ENCODE results near the gene ONECUT3. TPM values are rescaled to one million over a fixed set of nuclear protein-coding genes. Genes with fewer than 3 reads are reported as not detected.

ONECUT3 gene
- total and polyA plus RNA-seq, 2 of the 4 experiments (the other 2 are of a cell fraction), result not detected

- Histone ChIP-seq H2BK15ac (ENCODE audit: low read depth, low read length) (no peak overlapping the region), H3K18ac (ENCODE audit: low read depth, low read length) (no peak overlapping the region), H3K9me1 (ENCODE audit: insufficient read depth, low read length) (no peaks in the 10 kb centered on the region), H3K56ac (ENCODE audit: extremely low read depth, insufficient read depth, low read length) (no peak overlapping the region), H2BK20ac (ENCODE audit: low read depth, low read length) (no peak overlapping the region), H4K8ac (ENCODE audit: low read depth in 2 of 2, low read length in 2 of 2) (no peak overlapping the region), H2AFZ (replicated peaks; ENCODE audit: low read length, poor library complexity) (no peak overlapping the region), H3K79me1 (ENCODE audit: low read depth in 1 of 2, low read length in 2 of 2) (no peaks in the 10 kb centered on the region), H4K5ac (ENCODE audit: low read depth, low read length) (no peak overlapping the region), H3K9ac (ENCODE audit: low read depth, low read length) (no peak overlapping the region), H2BK120ac (ENCODE audit: low read depth, low read length) (no peak overlapping the region), H3K27ac (ENCODE audit: insufficient read depth, low read length) (no peak overlapping the region), H2AK5ac (ENCODE audit: low read depth, low read length) (no peak overlapping the region), H3K27me3 (ENCODE audit: control insufficient read depth, insufficient read depth, low read length) (peaks cover 46% of the 10 kb centered on the region), H3K4me1 (ENCODE audit: control insufficient read depth, insufficient read depth, low read length) (no peaks in the 10 kb centered on the region), H3K4me2 (ENCODE audit: low read depth, low read length) (no peak overlapping the region), H2AK9ac (replicated peaks; ENCODE audit: low read depth, low read length, poor library complexity) (no peak overlapping the region), H3K36me3 (ENCODE audit: control insufficient read depth, insufficient read depth, low read length) (no peaks in the 10 kb centered on the region), H2BK5ac (ENCODE audit: low read depth, low read length, poor library complexity, severe bottlenecking) (no peak overlapping the region), H3K4ac (ENCODE audit: low read depth, low read length) (no peak overlapping the region), H4K91ac (ENCODE audit: insufficient read depth, low read depth, low read length) (no peak overlapping the region), H4K20me1 (ENCODE audit: insufficient read depth, low read length) (peaks cover under 1% of the 10 kb centered on the region; the same call in 1 of the 2 replicates), H3K14ac (replicated peaks; ENCODE audit: low read depth, low read length) (no peak overlapping the region), H3K4me3 (ENCODE audit: insufficient read depth, low read depth, low read length) (no peak overlapping the region), H3K23ac (ENCODE audit: low read depth, low read length) (no peak overlapping the region), H3K9me3 (ENCODE audit: control insufficient read depth, insufficient read depth, low read length) (no peaks in the 10 kb centered on the region)
- TF ChIP-seq, protein P1, sequence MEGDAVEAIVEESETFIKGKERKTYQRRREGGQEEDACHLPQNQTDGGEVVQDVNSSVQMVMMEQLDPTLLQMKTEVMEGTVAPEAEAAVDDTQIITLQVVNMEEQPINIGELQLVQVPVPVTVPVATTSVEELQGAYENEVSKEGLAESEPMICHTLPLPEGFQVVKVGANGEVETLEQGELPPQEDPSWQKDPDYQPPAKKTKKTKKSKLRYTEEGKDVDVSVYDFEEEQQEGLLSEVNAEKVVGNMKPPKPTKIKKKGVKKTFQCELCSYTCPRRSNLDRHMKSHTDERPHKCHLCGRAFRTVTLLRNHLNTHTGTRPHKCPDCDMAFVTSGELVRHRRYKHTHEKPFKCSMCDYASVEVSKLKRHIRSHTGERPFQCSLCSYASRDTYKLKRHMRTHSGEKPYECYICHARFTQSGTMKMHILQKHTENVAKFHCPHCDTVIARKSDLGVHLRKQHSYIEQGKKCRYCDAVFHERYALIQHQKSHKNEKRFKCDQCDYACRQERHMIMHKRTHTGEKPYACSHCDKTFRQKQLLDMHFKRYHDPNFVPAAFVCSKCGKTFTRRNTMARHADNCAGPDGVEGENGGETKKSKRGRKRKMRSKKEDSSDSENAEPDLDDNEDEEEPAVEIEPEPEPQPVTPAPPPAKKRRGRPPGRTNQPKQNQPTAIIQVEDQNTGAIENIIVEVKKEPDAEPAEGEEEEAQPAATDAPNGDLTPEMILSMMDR (conservative IDR thresholded peaks at IDR 0.05; ENCODE audit: low read depth, low read length), result no peak
- TF ChIP-seq USF2 (IDR thresholded peaks at IDR 0.05; ENCODE audit: low read depth, low read length) (no peak), SMC3 (IDR thresholded peaks at IDR 0.05; ENCODE audit: low read depth, low read length) (no peak), MAFK (IDR thresholded peaks at IDR 0.05; ENCODE audit: low read depth, low read length) (no peak), CEBPB (IDR thresholded peaks at IDR 0.05; ENCODE audit: low read depth, low read length) (no peak), NFE2L2 (IDR thresholded peaks at IDR 0.05; ENCODE audit: low read depth, low read length) (no peak), MXI1 (IDR thresholded peaks at IDR 0.05; ENCODE audit: borderline replicate concordance, low read depth, low read length) (no peak), BHLHE40 (IDR thresholded peaks at IDR 0.05; ENCODE audit: low read depth, low read length) (no peak), ELK1 (IDR thresholded peaks at IDR 0.05; ENCODE audit: borderline replicate concordance, low read depth, low read length) (no peak), POLR2A (IDR thresholded peaks at IDR 0.05; ENCODE audit: low read depth, low read length) (no peak), RFX5 (IDR thresholded peaks at IDR 0.05; ENCODE audit: low read depth, low read length) (no peak)
- ATAC-seq (ENCODE audit: low read depth), result no peak
- BruUV-seq (replicated peaks), result no TSS peak
- dilution Hi-C loops (cut with HindIII; ENCODE audit: low sequenced_read_pairs, unreplicated experiment) (no loop called here), intact Hi-C loops (cut with micrococcal nuclease) (no loop called here), in situ Hi-C loops (cut with MboI; ENCODE audit: low sequenced_read_pairs) (no loop called here)
- CTCF ChIA-PET, result no interaction called here
- 13% methylated on average over 8 of the region's 28 CpGs; no CpG with 5 or more reads in 1 of the 2 experiments for WGBS, 2 experiments (ENCODE audit: extremely low coverage in 2 of 2, insufficient read length in 1 of 2)
- POLR2A ChIA-PET (ENCODE audit: unreplicated experiment), result no interaction called here
- no peak for DNase-seq
Measured at GRCh38 chr19:1734321-1734966, 18.9 kb upstream of the ONECUT3 start.
